K562 (cell line): ENCODE data around the gene BAZ2A. TPM values are rescaled to one million over a fixed set of nuclear protein-coding genes. Genes with fewer than 3 reads are reported as not detected.
A peak's percentile ranks its signal among the peaks of the same experiment; 100 is the strongest.

ENCODE experiments used
- CSDE1 ChIP-seq, 2 experiments: fragments of 450-650 bp; IDR thresholded peaks; 2 replicates each; pipeline ENCODE4 v1.6.1; 2016; ENCODE audit warnings: mild to moderate bottlenecking in 1 of 2
- E2F3 ChIP-seq: fragments of 250-450 bp; sonication (Bioruptor Pico); IDR thresholded peaks from 2 replicates; pipeline ENCODE4 v1.4.0; 2020; ENCODE audit warnings: mild to moderate bottlenecking
- ETS1 ChIP-seq: conservative IDR thresholded peaks from 2 replicates; pipeline ENCODE4 v1.6.1; 2011; ENCODE audit warnings: low read depth, mild to moderate bottlenecking, low read length; ENCODE audit not compliant: control insufficient read depth
- ETV5 ChIP-seq: sonication (generic); formaldehyde crosslinking; IDR thresholded peaks from 2 replicates; pipeline ENCODE4 v1.4.0; 2020; ENCODE audit warnings: low read depth, mild to moderate bottlenecking, missing genetic modification reagents
- GABPB1 ChIP-seq: sonication (generic); formaldehyde crosslinking; IDR thresholded peaks from 2 replicates; pipeline ENCODE4 v1.8.0; 2022; ENCODE audit warnings: mild to moderate bottlenecking, missing genetic modification reagents
- KAT7 ChIP-seq: sonication (generic); formaldehyde crosslinking; IDR thresholded peaks from 2 replicates; pipeline ENCODE4 v1.8.0; 2022; ENCODE audit warnings: missing genetic modification reagents, mild to moderate bottlenecking, borderline replicate concordance
- KLF13 ChIP-seq: fragments of 450-650 bp; IDR thresholded peaks from 2 replicates; pipeline ENCODE4 v1.6.1; 2016; ENCODE audit warnings: missing genetic modification characterization, low read depth, mild to moderate bottlenecking, missing compliant biosample characterization, moderate library complexity, borderline replicate concordance
- PHF8 ChIP-seq: fragments of 200-600 bp; sonication (generic); IDR thresholded peaks from 2 replicates; pipeline ENCODE4 v1.6.1; 2012; ENCODE audit warnings: mixed run types, mild to moderate bottlenecking, inconsistent platforms, low read length, moderate library complexity, borderline replicate concordance
- POLR2G ChIP-seq: fragments of 200-400 bp; formaldehyde crosslinking; IDR thresholded peaks from 2 replicates; pipeline ENCODE4 v1.6.1; 2017; ENCODE audit warnings: low read depth, mild to moderate bottlenecking, antibody characterized with exemption, low read length, moderate library complexity
- PYGO2 ChIP-seq: fragments of 450-650 bp; IDR thresholded peaks from 2 replicates; pipeline ENCODE4 v1.6.1; 2016; ENCODE audit warnings: mild to moderate bottlenecking, missing genetic modification characterization, moderate library complexity, missing compliant biosample characterization
- SIN3A ChIP-seq, 2 experiments: fragments of 150-350 bp in 1 of 2; IDR thresholded peaks; 2 replicates each; pipeline ENCODE4 v1.6.1; 2011 to 2016; ENCODE audit warnings: borderline replicate concordance in 2 of 2, low read depth in 2 of 2, low read length in 2 of 2, mild to moderate bottlenecking in 2 of 2, moderate library complexity in 2 of 2; ENCODE audit not compliant: control insufficient read depth in 1 of 2
- ZBTB33 ChIP-seq: sonication (generic); formaldehyde crosslinking; IDR thresholded peaks from 2 replicates; pipeline ENCODE4 v1.8.1; 2023; ENCODE audit warnings: mild to moderate bottlenecking, missing genetic modification reagents
- ZBTB7A ChIP-seq: IDR thresholded peaks from 2 replicates; pipeline ENCODE4 v1.6.1; 2011; ENCODE audit warnings: low read depth, mild to moderate bottlenecking, low read length, moderate library complexity, borderline replicate concordance; ENCODE audit not compliant: control insufficient read depth
- ZFP1 ChIP-seq: fragments of 450-650 bp; formaldehyde crosslinking; IDR thresholded peaks from 2 replicates; pipeline ENCODE4 v1.4.0; 2020; ENCODE audit warnings: mild to moderate bottlenecking, mixed read lengths
- ZNF121 ChIP-seq: sonication (generic); formaldehyde crosslinking; conservative IDR thresholded peaks from 2 replicates; pipeline ENCODE4 v1.8.0; 2022; ENCODE audit warnings: missing genetic modification reagents
- polyA plus RNA-seq, 8 experiments: library from polyadenylated mRNA; depleted of rRNA in 4 of 8; stranded (reverse) in 5 of 8; unstranded in 3 of 8; fragments of >200 nt; fragmentation: Nextera tagmentation in 2 of 8; fragmentation: Illumina TruSeq in 1 of 8; extraction: Ambion mirVana in 2 of 8; extraction: Trizol in 1 of 8; gene quantifications; 2 replicates each; pipeline versions ENCODE4 v1.2.1 to v1.2.3, GENCODE V29; 2011 to 2014; ENCODE audit warnings: inconsistent platforms in 1 of 8, missing spikeins in 1 of 8
- total RNA-seq, 7 experiments: library from RNA; depleted of rRNA in 6 of 7; stranded (reverse); fragments of >200 nt in 6 of 7; fragmentation: Illumina TruSeq in 2 of 7; extraction: Trizol in 2 of 7; gene quantifications; 2 replicates each; pipeline versions ENCODE4 v1.2.1 to v1.2.3, GENCODE V29; 2011 to 2021; ENCODE audit warnings: low replicate concordance in 1 of 7
- TF ChIP-seq, protein P1 (sequence below): sonication (generic); formaldehyde crosslinking; IDR thresholded peaks from 2 replicates; pipeline ENCODE4 v1.8.0; 2022; ENCODE audit warnings: mild to moderate bottlenecking, missing genetic modification reagents
- TF ChIP-seq, protein P2 (sequence below): fragments of 200-800 bp; sonication (Bioruptor generic); IDR thresholded peaks from 2 replicates; pipeline ENCODE4 v1.6.1; 2017; ENCODE audit warnings: missing genetic modification characterization, missing compliant biosample characterization

BAZ2A gene
- total and polyA plus RNA-seq, 9 of the 15 experiments (the other 6 are each of a cell fraction or from before 2014, with no cell fraction given), result 4.5 to 86.4 (median 26.2) TPM

DNA sequence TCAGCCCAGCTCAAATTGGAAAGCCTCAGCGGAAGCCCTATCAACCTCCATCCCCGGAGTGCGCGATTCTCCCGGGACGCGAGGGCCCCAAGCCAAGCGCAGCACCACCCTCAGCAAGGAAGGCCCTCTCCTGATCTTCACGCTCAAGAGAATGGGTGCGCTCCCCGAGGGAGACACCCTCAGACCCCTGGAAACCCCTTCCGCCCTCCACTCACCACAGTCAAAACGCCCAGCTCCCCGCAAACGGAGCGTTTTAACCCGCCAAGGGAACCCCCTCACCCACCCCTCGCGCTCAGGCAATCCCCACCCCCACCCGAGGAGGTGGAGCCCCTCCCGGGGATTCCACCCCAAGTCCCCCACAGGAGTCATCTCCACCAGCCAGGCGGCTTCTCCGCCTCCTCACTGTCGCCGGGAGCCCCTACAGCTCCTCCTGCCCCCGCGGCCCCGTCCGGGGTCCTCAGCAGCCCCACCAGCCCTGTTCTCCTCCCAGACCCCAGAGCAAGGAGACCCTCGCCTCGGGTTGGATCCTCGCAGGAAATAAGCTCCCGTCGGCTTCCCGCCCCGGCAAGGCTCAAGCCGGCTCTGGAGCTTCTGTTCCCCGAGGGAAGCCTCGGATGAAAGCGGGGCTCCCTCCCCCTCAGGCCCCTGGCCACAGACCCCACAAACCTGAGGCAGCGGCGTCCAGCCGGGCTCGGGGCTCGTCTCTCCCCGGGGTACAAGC lies 507 bp downstream of the BAZ2A start (continued):
- TF ChIP-seq, protein P1, sequence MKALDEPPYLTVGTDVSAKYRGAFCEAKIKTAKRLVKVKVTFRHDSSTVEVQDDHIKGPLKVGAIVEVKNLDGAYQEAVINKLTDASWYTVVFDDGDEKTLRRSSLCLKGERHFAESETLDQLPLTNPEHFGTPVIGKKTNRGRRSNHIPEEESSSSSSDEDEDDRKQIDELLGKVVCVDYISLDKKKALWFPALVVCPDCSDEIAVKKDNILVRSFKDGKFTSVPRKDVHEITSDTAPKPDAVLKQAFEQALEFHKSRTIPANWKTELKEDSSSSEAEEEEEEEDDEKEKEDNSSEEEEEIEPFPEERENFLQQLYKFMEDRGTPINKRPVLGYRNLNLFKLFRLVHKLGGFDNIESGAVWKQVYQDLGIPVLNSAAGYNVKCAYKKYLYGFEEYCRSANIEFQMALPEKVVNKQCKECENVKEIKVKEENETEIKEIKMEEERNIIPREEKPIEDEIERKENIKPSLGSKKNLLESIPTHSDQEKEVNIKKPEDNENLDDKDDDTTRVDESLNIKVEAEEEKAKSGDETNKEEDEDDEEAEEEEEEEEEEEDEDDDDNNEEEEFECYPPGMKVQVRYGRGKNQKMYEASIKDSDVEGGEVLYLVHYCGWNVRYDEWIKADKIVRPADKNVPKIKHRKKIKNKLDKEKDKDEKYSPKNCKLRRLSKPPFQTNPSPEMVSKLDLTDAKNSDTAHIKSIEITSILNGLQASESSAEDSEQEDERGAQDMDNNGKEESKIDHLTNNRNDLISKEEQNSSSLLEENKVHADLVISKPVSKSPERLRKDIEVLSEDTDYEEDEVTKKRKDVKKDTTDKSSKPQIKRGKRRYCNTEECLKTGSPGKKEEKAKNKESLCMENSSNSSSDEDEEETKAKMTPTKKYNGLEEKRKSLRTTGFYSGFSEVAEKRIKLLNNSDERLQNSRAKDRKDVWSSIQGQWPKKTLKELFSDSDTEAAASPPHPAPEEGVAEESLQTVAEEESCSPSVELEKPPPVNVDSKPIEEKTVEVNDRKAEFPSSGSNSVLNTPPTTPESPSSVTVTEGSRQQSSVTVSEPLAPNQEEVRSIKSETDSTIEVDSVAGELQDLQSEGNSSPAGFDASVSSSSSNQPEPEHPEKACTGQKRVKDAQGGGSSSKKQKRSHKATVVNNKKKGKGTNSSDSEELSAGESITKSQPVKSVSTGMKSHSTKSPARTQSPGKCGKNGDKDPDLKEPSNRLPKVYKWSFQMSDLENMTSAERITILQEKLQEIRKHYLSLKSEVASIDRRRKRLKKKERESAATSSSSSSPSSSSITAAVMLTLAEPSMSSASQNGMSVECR (CRISPR knock-in tag), result peak; percentile 13; the same call in 1 of the 2 replicates
- TF ChIP-seq KAT7 (CRISPR knock-in tag) (no peak; the same call in 1 of the 2 replicates), ETV5 (CRISPR knock-in tag) (no peak), PYGO2 (no peak), CSDE1 (IDR thresholded peaks at IDR 0.05) (no peak), ZNF121 (CRISPR knock-in tag) (no peak), SIN3A (IDR thresholded peaks at IDR 0.05; ENCODE audit: borderline replicate concordance in 2 of 2, control insufficient read depth in 1 of 2, low read depth in 2 of 2, low read length in 2 of 2) (peak in 1 of 2 experiments; percentile 32; a peak in 1 of 4 replicates), GABPB1 (CRISPR knock-in tag) (0 out of 2 replicates have a peak, but pooled peaks have one; percentile 0), E2F3 (no peak), PHF8 (peak; percentile 45; the same call in 1 of the 2 replicates), ZBTB33 (CRISPR knock-in tag) (no peak), ZBTB7A (peak; percentile 63), ZFP1 (no peak), ETS1 (no peak), KLF13 (tag) (no peak), POLR2G (peak; percentile 51; the same call in 1 of the 2 replicates)
- TF ChIP-seq, protein P2, sequence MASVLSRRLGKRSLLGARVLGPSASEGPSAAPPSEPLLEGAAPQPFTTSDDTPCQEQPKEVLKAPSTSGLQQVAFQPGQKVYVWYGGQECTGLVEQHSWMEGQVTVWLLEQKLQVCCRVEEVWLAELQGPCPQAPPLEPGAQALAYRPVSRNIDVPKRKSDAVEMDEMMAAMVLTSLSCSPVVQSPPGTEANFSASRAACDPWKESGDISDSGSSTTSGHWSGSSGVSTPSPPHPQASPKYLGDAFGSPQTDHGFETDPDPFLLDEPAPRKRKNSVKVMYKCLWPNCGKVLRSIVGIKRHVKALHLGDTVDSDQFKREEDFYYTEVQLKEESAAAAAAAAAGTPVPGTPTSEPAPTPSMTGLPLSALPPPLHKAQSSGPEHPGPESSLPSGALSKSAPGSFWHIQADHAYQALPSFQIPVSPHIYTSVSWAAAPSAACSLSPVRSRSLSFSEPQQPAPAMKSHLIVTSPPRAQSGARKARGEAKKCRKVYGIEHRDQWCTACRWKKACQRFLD (CRISPR knock-in tag), result no peak; the same call in 1 of the 2 replicates
